Kidney (tissue), 14 donors: ENCODE measurements around the gene NR6A1. TPM values are rescaled to one million over a fixed set of nuclear protein-coding genes. Genes with fewer than 3 reads are reported as not detected.

Source experiments
- DNase-seq, 5 donors: peaks; one replicate each; pipeline ENCODE4 v3.0.0-alpha.2; 2013 to 2020
- FAIRE-seq: peaks from 2 replicates; lab custom pipeline; 2012; peaks lifted over from hg19 to GRCh38; lab: Jason Lieb, UNC
- H3K27ac ChIP-seq, 2 donors: one replicate each; pipeline ENCODE4 v1.7.0; 2013; ENCODE audit warnings: low read depth in 2 of 2, low read length in 2 of 2, inconsistent platforms in 1 of 2
- H3K27me3 ChIP-seq: one replicate; pipeline ENCODE4 v1.7.1; 2013; ENCODE audit warnings: low read length, inconsistent platforms; ENCODE audit not compliant: control insufficient read depth, insufficient read depth
- H3K36me3 ChIP-seq, 3 donors: one replicate each; pipeline versions ENCODE4 v1.7.0 to v1.7.1; 2013; ENCODE audit warnings: low read length in 3 of 3, control low read depth in 1 of 3, inconsistent platforms in 1 of 3; ENCODE audit not compliant: insufficient read depth in 3 of 3, control insufficient read depth in 2 of 3
- H3K4me1 ChIP-seq, 3 donors: one replicate each; pipeline versions ENCODE4 v1.7.0 to v1.7.1; 2013; ENCODE audit warnings: low read length in 3 of 3, inconsistent platforms in 1 of 3, low read depth in 1 of 3; ENCODE audit not compliant: control insufficient read depth in 2 of 3, insufficient read depth in 2 of 3
- H3K4me3 ChIP-seq, 3 donors: one replicate each; pipeline versions ENCODE4 v1.7.0 to v1.8.1; 2013; ENCODE audit warnings: low read length in 3 of 3, control low read depth in 1 of 3, inconsistent platforms in 1 of 3
- H3K9ac ChIP-seq, 3 donors: one replicate each; pipeline versions ENCODE4 v1.7.0 to v1.7.1; 2013; ENCODE audit warnings: low read length in 3 of 3, control low read depth in 1 of 3, inconsistent platforms in 1 of 3
- H3K9me3 ChIP-seq, 3 donors: one replicate each; pipeline versions ENCODE4 v1.7.0 to v1.7.1; 2013; ENCODE audit warnings: low read length in 3 of 3, control low read depth in 1 of 3, inconsistent platforms in 1 of 3; ENCODE audit not compliant: control insufficient read depth in 2 of 3, insufficient read depth in 1 of 3
- intact Hi-C: fragments of 100-400 bp; cut with DNase I; formaldehyde crosslinking; loops from one replicate; pipeline ENCODE4 v1.11.1; 2022
- polyA plus RNA-seq: library from polyadenylated mRNA; stranded (reverse); fragments of 350-450 nt; fragmentation: Illumina TruSeq; extraction: RNeasy Lipid Tissue Mini Kit (QIAGEN cat#74804); gene quantifications from one replicate; pipeline ENCODE4 v1.2.3, GENCODE V29; 2014; ENCODE audit warnings: low read depth, low replicate concordance; ENCODE audit not compliant: insufficient read depth
- total RNA-seq: library from RNA; stranded (reverse); fragmentation: NEBNext Ultra II Directional; extraction: Animal tissue kit (Norgen Biotek cat#: 25700); gene quantifications from one replicate; pipeline ENCODE4 v1.2.1, GENCODE V29; 2021
- TF ChIP-seq, protein P1 (sequence below): IDR thresholded peaks from 3 replicates; pipeline ENCODE4 v1.5.1; 2012; ENCODE audit warnings: mild to moderate bottlenecking, moderate library complexity, borderline replicate concordance; ENCODE audit not compliant: insufficient read depth; ENCODE audit errors: extremely low read depth
- donor health status: control.
- donor health status: control.
- donor health status: control.
- donor health status: control.
- donor health status: control.
- donor health status: DM: yes; HTN: yes; CAD: no.
- donor health status: Normal renal cell carcinoma (clear cell type).

NR6A1 gene
- total and polyA plus RNA-seq, 2 donors from 2014 or later = 1.2 to 3.5 TPM

- DNase-seq = peak in 2 of 5 donors; percentile 37 to 54
- intact Hi-C loops = no loop called here
Measured at GRCh38 chr9:124503713-124504529, 267.2 kb downstream of the NR6A1 start.

DNA sequence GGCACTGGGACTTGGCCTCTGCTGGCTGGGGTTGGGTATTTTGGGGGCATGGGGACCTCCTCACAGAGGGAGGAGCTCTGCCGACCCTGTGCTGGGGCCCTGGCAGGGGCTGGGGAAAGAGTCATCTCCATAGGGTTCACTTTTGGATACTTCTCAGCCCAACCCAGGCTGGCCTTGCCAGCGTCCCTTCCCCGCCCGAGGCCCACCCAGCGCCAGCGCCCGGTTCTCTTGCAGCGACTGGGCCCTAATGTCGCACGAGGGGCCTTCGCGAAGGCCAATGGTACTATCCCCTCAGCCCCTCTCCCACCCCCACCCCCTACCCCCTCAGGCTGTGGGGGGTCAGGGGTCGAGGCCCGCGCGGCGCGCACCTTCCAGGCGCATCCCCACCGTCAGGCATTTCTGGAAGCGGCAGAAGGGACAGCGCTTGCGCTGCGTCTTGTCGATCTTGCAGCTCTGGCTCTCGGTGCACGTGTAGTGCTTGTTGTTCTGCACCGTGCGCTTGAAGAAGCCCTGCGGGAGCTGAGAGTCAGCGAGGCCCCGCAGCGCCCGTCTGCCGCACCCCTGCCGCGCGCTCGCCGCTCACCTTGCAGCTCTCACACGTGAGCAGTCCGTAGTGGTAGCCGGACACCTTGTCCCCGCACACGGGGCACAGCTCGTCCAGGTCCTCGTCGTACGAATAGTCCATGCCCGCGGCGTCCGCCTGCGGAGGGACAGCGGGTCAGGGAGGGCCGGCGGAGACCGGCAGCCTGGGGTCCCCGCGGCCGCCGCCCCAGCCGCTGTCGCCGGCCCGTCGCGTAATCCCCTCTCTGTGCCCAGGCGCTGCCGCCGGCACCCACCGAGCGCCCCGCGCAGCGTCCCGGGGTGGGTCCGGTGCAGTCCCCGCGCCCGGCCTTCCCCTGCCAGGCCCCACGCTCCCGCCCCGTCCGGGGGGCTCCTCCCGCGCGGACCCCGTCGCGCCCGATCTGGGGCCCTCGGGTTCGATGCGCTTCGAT lies 268.1 kb downstream of the NR6A1 start:
- intact Hi-C loops = no loop called here
- Histone ChIP-seq H3K4me3 (no peak overlapping the region), H3K36me3 (no peaks in the 10 kb centered on the region), H3K9ac (no peak overlapping the region), H3K27me3 (peaks cover 25% of the 10 kb centered on the region), H3K9me3 (no peaks in the 10 kb centered on the region), H3K27ac (no peak overlapping the region), H3K4me1 (no peaks in the 10 kb centered on the region)
- no peak for FAIRE-seq
- DNase-seq = peak in 4 of 5 donors; percentile 41 to 62 (median 50)
- TF ChIP-seq, protein P1, sequence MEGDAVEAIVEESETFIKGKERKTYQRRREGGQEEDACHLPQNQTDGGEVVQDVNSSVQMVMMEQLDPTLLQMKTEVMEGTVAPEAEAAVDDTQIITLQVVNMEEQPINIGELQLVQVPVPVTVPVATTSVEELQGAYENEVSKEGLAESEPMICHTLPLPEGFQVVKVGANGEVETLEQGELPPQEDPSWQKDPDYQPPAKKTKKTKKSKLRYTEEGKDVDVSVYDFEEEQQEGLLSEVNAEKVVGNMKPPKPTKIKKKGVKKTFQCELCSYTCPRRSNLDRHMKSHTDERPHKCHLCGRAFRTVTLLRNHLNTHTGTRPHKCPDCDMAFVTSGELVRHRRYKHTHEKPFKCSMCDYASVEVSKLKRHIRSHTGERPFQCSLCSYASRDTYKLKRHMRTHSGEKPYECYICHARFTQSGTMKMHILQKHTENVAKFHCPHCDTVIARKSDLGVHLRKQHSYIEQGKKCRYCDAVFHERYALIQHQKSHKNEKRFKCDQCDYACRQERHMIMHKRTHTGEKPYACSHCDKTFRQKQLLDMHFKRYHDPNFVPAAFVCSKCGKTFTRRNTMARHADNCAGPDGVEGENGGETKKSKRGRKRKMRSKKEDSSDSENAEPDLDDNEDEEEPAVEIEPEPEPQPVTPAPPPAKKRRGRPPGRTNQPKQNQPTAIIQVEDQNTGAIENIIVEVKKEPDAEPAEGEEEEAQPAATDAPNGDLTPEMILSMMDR = no peak

More at GRCh38 chr9:124503713-124504529, 267.2 kb downstream of the NR6A1 start:
- no peaks in the 10 kb centered on the region for H3K36me3 ChIP-seq
- H3K4me1 ChIP-seq = no peaks in the 10 kb centered on the region
- no peaks in the 10 kb centered on the region for H3K9me3 ChIP-seq
- TF ChIP-seq, protein P1 = no peak
- H3K9ac ChIP-seq = no peak overlapping the region
- H3K27ac ChIP-seq = no peak overlapping the region
- no peak overlapping the region for H3K4me3 ChIP-seq
- H3K27me3 ChIP-seq = peaks cover 25% of the 10 kb centered on the region
- FAIRE-seq = no peak

DNA sequence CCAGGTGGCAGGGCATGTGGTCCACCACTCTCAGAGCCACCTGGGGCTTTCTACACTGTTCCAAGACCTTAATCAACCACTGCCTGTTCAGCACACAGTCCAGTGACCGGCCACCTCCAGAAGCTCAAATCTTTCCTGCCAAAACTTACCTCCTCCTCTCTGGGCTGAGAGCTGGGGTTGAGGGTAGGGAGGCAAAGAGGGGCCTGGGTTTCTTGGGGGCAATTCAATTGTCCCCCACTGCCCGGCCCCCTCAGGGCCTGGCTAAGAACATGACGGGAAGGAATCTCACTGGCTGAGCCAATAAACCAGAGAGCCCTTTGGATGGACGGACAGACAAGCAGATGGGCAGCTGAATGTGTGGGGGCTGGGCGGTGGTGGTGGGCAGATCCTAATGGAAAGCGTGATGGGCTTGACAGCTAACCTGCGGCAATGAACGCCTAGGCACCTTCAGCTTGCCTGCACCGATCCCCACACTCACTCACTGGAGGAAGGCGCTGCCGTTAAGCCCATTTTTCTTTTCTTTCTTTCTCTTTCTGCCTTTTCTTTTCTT lies 269.3 kb downstream of the NR6A1 start:
- TF ChIP-seq, protein P1 = no peak
- no peaks in the 10 kb centered on the region for H3K36me3 ChIP-seq
- H3K27ac ChIP-seq = no peak overlapping the region
- DNase-seq (peak in 1 of 5 donors; percentile 32), FAIRE-seq (no peak)
- H3K9ac ChIP-seq = no peak overlapping the region
- intact Hi-C loops = no loop called here
- H3K4me1 ChIP-seq = no peaks in the 10 kb centered on the region
- no peak overlapping the region for H3K4me3 ChIP-seq
- H3K9me3 ChIP-seq = no peaks in the 10 kb centered on the region
- H3K27me3 ChIP-seq = peaks cover 28% of the 10 kb centered on the region
